SK-N-SH (cell line): ENCODE measurements around the gene LMX1A.

Experiments used
- CTCF ChIP-seq: fragments of 200-600 bp; sonication (generic); IDR thresholded peaks from 2 replicates; pipeline ENCODE4 v1.6.1; 2017; ENCODE audit warnings: antibody characterized with exemption, mild to moderate bottlenecking, moderate library complexity
- EZH2phosphoT487 ChIP-seq: fragments of 200-600 bp; sonication (generic); IDR thresholded peaks from 2 replicates; pipeline ENCODE4 v1.6.1; 2017; ENCODE audit warnings: low read depth, mixed run types, mild to moderate bottlenecking, antibody characterized with exemption, moderate library complexity, borderline replicate concordance
- MXI1 ChIP-seq: IDR thresholded peaks from 2 replicates; pipeline ENCODE4 v1.6.1; 2012; ENCODE audit warnings: mild to moderate bottlenecking, low read depth, low read length, improper control_type of control experiment
- NRF1 ChIP-seq: IDR thresholded peaks from 2 replicates; pipeline ENCODE4 v1.6.1; 2012; ENCODE audit warnings: low read depth, mild to moderate bottlenecking, low read length
- PBX3 ChIP-seq: IDR thresholded peaks from 2 replicates; pipeline ENCODE4; 2012
- POLR2AphosphoS5 ChIP-seq: IDR thresholded peaks from 2 replicates; pipeline ENCODE4 v1.6.1; 2012; ENCODE audit warnings: low read depth, low read length
- RAD21 ChIP-seq: IDR thresholded peaks from 2 replicates; pipeline ENCODE4 v1.6.1; 2012; ENCODE audit warnings: mild to moderate bottlenecking, low read length
- RCOR1 ChIP-seq: fragments of 150-350 bp; IDR thresholded peaks from 2 replicates; pipeline ENCODE4 v1.6.1; 2017; ENCODE audit warnings: antibody characterized with exemption, low read length
- RXRA ChIP-seq: IDR thresholded peaks from 2 replicates; pipeline ENCODE4 v1.4.0; 2012; ENCODE audit warnings: low read depth, mild to moderate bottlenecking, borderline replicate concordance
- SMC3 ChIP-seq: IDR thresholded peaks from 2 replicates; pipeline ENCODE4 v1.6.1; 2012; ENCODE audit warnings: low read depth, low read length, improper control_type of control experiment
- TAF1 ChIP-seq: IDR thresholded peaks from 2 replicates; pipeline ENCODE4 v1.6.1; 2012; ENCODE audit warnings: low read depth, mild to moderate bottlenecking, low read length, moderate library complexity, borderline replicate concordance
- YY1 ChIP-seq: IDR thresholded peaks from 2 replicates; pipeline ENCODE4 v1.4.0; 2012; ENCODE audit warnings: low read depth, mild to moderate bottlenecking
- TF ChIP-seq, protein P1 (sequence below): IDR thresholded peaks from 2 replicates; pipeline ENCODE4 v1.6.1; 2012; ENCODE audit warnings: mild to moderate bottlenecking, low read depth, low read length, moderate library complexity

GRCh38 chr1:165225062-165225461, 131.5 kb downstream of the LMX1A start:
- TF ChIP-seq RAD21 (no peak), CTCF (no peak), POLR2AphosphoS5 (no peak), TAF1 (no peak), RXRA (no peak), MXI1 (no peak), YY1 (no peak), SMC3 (no peak), NRF1 (no peak), RCOR1 (no peak), EZH2phosphoT487 (no peak), PBX3 (no peak)
- TF ChIP-seq, protein P1, sequence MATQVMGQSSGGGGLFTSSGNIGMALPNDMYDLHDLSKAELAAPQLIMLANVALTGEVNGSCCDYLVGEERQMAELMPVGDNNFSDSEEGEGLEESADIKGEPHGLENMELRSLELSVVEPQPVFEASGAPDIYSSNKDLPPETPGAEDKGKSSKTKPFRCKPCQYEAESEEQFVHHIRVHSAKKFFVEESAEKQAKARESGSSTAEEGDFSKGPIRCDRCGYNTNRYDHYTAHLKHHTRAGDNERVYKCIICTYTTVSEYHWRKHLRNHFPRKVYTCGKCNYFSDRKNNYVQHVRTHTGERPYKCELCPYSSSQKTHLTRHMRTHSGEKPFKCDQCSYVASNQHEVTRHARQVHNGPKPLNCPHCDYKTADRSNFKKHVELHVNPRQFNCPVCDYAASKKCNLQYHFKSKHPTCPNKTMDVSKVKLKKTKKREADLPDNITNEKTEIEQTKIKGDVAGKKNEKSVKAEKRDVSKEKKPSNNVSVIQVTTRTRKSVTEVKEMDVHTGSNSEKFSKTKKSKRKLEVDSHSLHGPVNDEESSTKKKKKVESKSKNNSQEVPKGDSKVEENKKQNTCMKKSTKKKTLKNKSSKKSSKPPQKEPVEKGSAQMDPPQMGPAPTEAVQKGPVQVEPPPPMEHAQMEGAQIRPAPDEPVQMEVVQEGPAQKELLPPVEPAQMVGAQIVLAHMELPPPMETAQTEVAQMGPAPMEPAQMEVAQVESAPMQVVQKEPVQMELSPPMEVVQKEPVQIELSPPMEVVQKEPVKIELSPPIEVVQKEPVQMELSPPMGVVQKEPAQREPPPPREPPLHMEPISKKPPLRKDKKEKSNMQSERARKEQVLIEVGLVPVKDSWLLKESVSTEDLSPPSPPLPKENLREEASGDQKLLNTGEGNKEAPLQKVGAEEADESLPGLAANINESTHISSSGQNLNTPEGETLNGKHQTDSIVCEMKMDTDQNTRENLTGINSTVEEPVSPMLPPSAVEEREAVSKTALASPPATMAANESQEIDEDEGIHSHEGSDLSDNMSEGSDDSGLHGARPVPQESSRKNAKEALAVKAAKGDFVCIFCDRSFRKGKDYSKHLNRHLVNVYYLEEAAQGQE: no peak
